NB4 (cell line): ENCODE data around the gene ASPHD2.

Source experiments
- CTCF ChIP-seq: IDR thresholded peaks from one replicate; pipeline ENCODE4 v1.5.1; 2012; ENCODE audit warnings: low read depth, low read length
- MAX ChIP-seq: IDR thresholded peaks from 2 replicates; pipeline ENCODE4 v1.6.1; 2011; ENCODE audit warnings: low read depth, low read length
- MYC ChIP-seq: IDR thresholded peaks from 2 replicates; pipeline ENCODE4 v1.6.1; 2011; ENCODE audit warnings: low read depth, low read length

- TF ChIP-seq CTCF (no peak), MAX (no peak), MYC (no peak)
Observed at GRCh38 chr22:26433805-26434204, 4.7 kb downstream of the ASPHD2 start.
